ENCODE measurements around the gene ARHGEF28. TPM values are rescaled to one million over a fixed set of nuclear protein-coding genes. Genes with fewer than 3 reads are reported as not detected.

ARHGEF28 gene
- total RNA-seq = 37.4 and 44.7 TPM in 2 replicates

GRCh38 chr5:73625944-73626811, at the start of gene ARHGEF28:
Gene ARHGEF28, plus strand, starts transcription at chr5:73626196. Its CDS starts 58,656 bp downstream, at chr5:73684852.
- H3K4me3 ChIP-seq (ENCODE audit: low read depth, low read length) = peak within 1 kb of the TSS; percentile 72
- no peaks in the 10 kb centered on the region for H3K36me3 ChIP-seq (ENCODE audit: control insufficient read depth, insufficient read depth, low read length)
- H3K27me3 ChIP-seq (ENCODE audit: control insufficient read depth, insufficient read depth, low read length) = no peaks in the 10 kb centered on the region
- FAIRE-seq (no peak), DNase-seq (ENCODE audit: low read depth) (peak; percentile 53)
- peak; percentile 2 for TF ChIP-seq CTCF (IDR thresholded peaks at IDR 0.05; ENCODE audit: insufficient read depth, low read length, severe bottlenecking)

GRCh38 chr5:73582285-73583145, 43.5 kb upstream of the ARHGEF28 start:
- Histone ChIP-seq H3K4me3 (ENCODE audit: low read depth, low read length) (no peak overlapping the region), H3K36me3 (ENCODE audit: control insufficient read depth, insufficient read depth, low read length) (peaks cover 4% of the 10 kb centered on the region), H3K27me3 (ENCODE audit: control insufficient read depth, insufficient read depth, low read length) (no peaks in the 10 kb centered on the region)
- no peak for FAIRE-seq
- no peak for TF ChIP-seq CTCF (IDR thresholded peaks at IDR 0.05; ENCODE audit: insufficient read depth, low read length, severe bottlenecking)
- DNase-seq (ENCODE audit: low read depth) = no peak

- TF ChIP-seq CTCF (IDR thresholded peaks at IDR 0.05; ENCODE audit: insufficient read depth, low read length, severe bottlenecking) = no peak
- Histone ChIP-seq H3K4me3 (ENCODE audit: low read depth, low read length) (no peak overlapping the region), H3K36me3 (ENCODE audit: control insufficient read depth, insufficient read depth, low read length) (no peaks in the 10 kb centered on the region), H3K27me3 (ENCODE audit: control insufficient read depth, insufficient read depth, low read length) (no peaks in the 10 kb centered on the region)
- FAIRE-seq (no peak), DNase-seq (ENCODE audit: low read depth) (no peak)
These were observed 38.1 kb upstream of the ARHGEF28 start for GRCh38 chr5:73587923-73588322.

GRCh38 chr5:73591102-73591695, 34.8 kb upstream of the ARHGEF28 start:
- no peaks in the 10 kb centered on the region for H3K27me3 ChIP-seq (ENCODE audit: control insufficient read depth, insufficient read depth, low read length)
- DNase-seq (ENCODE audit: low read depth) (peak; percentile 76), FAIRE-seq (no peak)
- TF ChIP-seq CTCF (IDR thresholded peaks at IDR 0.05; ENCODE audit: insufficient read depth, low read length, severe bottlenecking) = peak; percentile 56
- H3K4me3 ChIP-seq (ENCODE audit: low read depth, low read length) = no peak overlapping the region
- no peaks in the 10 kb centered on the region for H3K36me3 ChIP-seq (ENCODE audit: control insufficient read depth, insufficient read depth, low read length)

GRCh38 chr5:73591698-73592501, 34.1 kb upstream of the ARHGEF28 start:
- FAIRE-seq (no peak), DNase-seq (ENCODE audit: low read depth) (peak; percentile 49)
- no peak for TF ChIP-seq CTCF (IDR thresholded peaks at IDR 0.05; ENCODE audit: insufficient read depth, low read length, severe bottlenecking)
- Histone ChIP-seq H3K36me3 (ENCODE audit: control insufficient read depth, insufficient read depth, low read length) (no peaks in the 10 kb centered on the region), H3K4me3 (ENCODE audit: low read depth, low read length) (no peak overlapping the region), H3K27me3 (ENCODE audit: control insufficient read depth, insufficient read depth, low read length) (no peaks in the 10 kb centered on the region)

All from bronchial epithelial cell (primary cell).